A673 (cell line): Measurements from ENCODE around the gene RSPH1. TPM values are rescaled to one million over a fixed set of nuclear protein-coding genes. Genes with fewer than 3 reads are reported as not detected.

Source experiments
- BruUV-seq: library from RNA; stranded (reverse); fragments of 400-500 nt; replicated peaks from 2 replicates; lab custom pipeline; 2021; lab: Mats Ljungman, UMichigan
- CTCF ChIA-PET: fragments of 300-600 bp; sonication (Branson Sonifier 250); formaldehyde crosslinking; loops from one replicate; lab custom pipeline; 2022; ENCODE audit warnings: antibody characterized with exemption; lab: Charles Lee
- POLR2A ChIA-PET: fragments of 300-600 bp; sonication (Branson Sonifier 250); formaldehyde crosslinking; loops from one replicate; lab custom pipeline; 2022; ENCODE audit warnings: antibody characterized with exemption; ENCODE audit not compliant: low non-redundant PET; lab: Charles Lee
- DNase-seq: peaks from one replicate; pipeline ENCODE4 v3.0.0-alpha.2; 2015; ENCODE audit warnings: low spot score
- H3K27ac ChIP-seq: fragments of 200-600 bp; sonication (generic); 2 replicates; pipeline ENCODE4 v1.5.1; 2016; ENCODE audit warnings: mixed run types, low read depth, mild to moderate bottlenecking, mixed read lengths, antibody characterized with exemption, low read length; ENCODE audit not compliant: poor library complexity, severe bottlenecking
- H3K27me3 ChIP-seq: fragments of 200-600 bp; sonication (generic); replicated peaks from 2 replicates; pipeline ENCODE4 v1.6.1; 2017; ENCODE audit warnings: mixed run types, low read depth, mild to moderate bottlenecking, mixed read lengths, antibody characterized with exemption, low read length; ENCODE audit not compliant: insufficient read depth, poor library complexity
- H3K36me3 ChIP-seq: fragments of 200-600 bp; sonication (generic); 2 replicates; pipeline ENCODE4 v1.6.1; 2016; ENCODE audit warnings: mixed run types, mild to moderate bottlenecking, mixed read lengths, antibody characterized with exemption, low read length; ENCODE audit not compliant: insufficient read depth, poor library complexity, severe bottlenecking
- H3K4me1 ChIP-seq: fragments of 200-600 bp; sonication (generic); 2 replicates; pipeline ENCODE4 v1.6.1; 2017; ENCODE audit warnings: mixed run types, mild to moderate bottlenecking, mixed read lengths, antibody characterized with exemption, low read length; ENCODE audit not compliant: insufficient read depth, poor library complexity, severe bottlenecking
- H3K4me3 ChIP-seq: fragments of 200-600 bp; sonication (generic); 2 replicates; pipeline ENCODE4 v1.5.1; 2016; ENCODE audit warnings: low read depth, mixed run types, mild to moderate bottlenecking, mixed read lengths, low read length; ENCODE audit not compliant: poor library complexity, severe bottlenecking
- H3K9me3 ChIP-seq: fragments of 200-600 bp; sonication (generic); 2 replicates; pipeline ENCODE4 v1.6.1; 2016; ENCODE audit warnings: mixed run types, low read depth, mild to moderate bottlenecking, mixed read lengths, antibody characterized with exemption, low read length; ENCODE audit not compliant: poor library complexity, severe bottlenecking
- CTCF ChIP-seq: fragments of 300-800, 200-600 bp; sonication (generic); conservative IDR thresholded peaks from 2 replicates; pipeline ENCODE4 v1.5.1; 2017; ENCODE audit warnings: low read depth, mild to moderate bottlenecking, antibody characterized with exemption, low read length, moderate library complexity, mixed read lengths
- EZH2 ChIP-seq: fragments of 200-600 bp; sonication (generic); IDR thresholded peaks from 2 replicates; pipeline ENCODE4 v1.6.1; 2017; ENCODE audit warnings: borderline replicate concordance, low read depth, mild to moderate bottlenecking, mixed read lengths, antibody characterized with exemption, low read length; ENCODE audit not compliant: poor library complexity, severe bottlenecking
- intact Hi-C: fragments of 100-400 bp; cut with micrococcal nuclease; formaldehyde crosslinking; loops from one replicate; pipeline ENCODE4 v1.10.0; 2022; ENCODE audit not compliant: unreplicated experiment
- total RNA-seq: library from RNA; stranded (reverse); gene quantifications from 2 replicates; pipeline ENCODE4 v1.2.3, GENCODE V29; 2021

The RSPH1 gene
- total RNA-seq, 1 experiment from 2014 or later = 0.45 TPM

GRCh38 chr21:42495027-42495426 is 997 bp downstream of the RSPH1 start:
- Histone ChIP-seq H3K4me3 (no peak overlapping the region), H3K27ac (no peak overlapping the region), H3K36me3 (no peaks in the 10 kb centered on the region), H3K4me1 (peaks cover 8% of the 10 kb centered on the region), H3K9me3 (no peaks in the 10 kb centered on the region), H3K27me3 (no peaks in the 10 kb centered on the region)
- intact Hi-C loops = no loop called here
- ChIA-PET POLR2A (no interaction called here), CTCF (no interaction called here)
- DNase-seq = no peak
- no peak for TF ChIP-seq EZH2
- BruUV-seq = no TSS peak

GRCh38 chr21:42493109-42494060 is 2.6 kb downstream of the RSPH1 start:
- H3K4me3 ChIP-seq = no peak overlapping the region
- H3K4me1 ChIP-seq = peaks cover 5% of the 10 kb centered on the region
- H3K27me3 ChIP-seq = no peaks in the 10 kb centered on the region
- H3K27ac ChIP-seq = no peak overlapping the region
- intact Hi-C loops = no loop called here
- no TSS peak for BruUV-seq
- no peak for DNase-seq
- H3K9me3 ChIP-seq = no peaks in the 10 kb centered on the region
- ChIA-PET POLR2A (no interaction called here), CTCF (no interaction called here)
- TF ChIP-seq EZH2 (no peak), CTCF (no peak)
- H3K36me3 ChIP-seq = no peaks in the 10 kb centered on the region

GRCh38 chr21:42492201-42492600 is 3.8 kb downstream of the RSPH1 start:
- Histone ChIP-seq H3K36me3 (no peaks in the 10 kb centered on the region), H3K4me3 (no peak overlapping the region), H3K9me3 (no peaks in the 10 kb centered on the region), H3K27me3 (no peaks in the 10 kb centered on the region), H3K4me1 (peaks cover 4% of the 10 kb centered on the region), H3K27ac (no peak overlapping the region)
- BruUV-seq = no TSS peak
- TF ChIP-seq EZH2 (no peak), CTCF (no peak)
- ChIA-PET POLR2A (no interaction called here), CTCF (no interaction called here)
- intact Hi-C loops = no loop called here
- DNase-seq = no peak
